Astrocyte of the cerebellum (primary cell): Measurements from ENCODE around the gene ZNF765.
A peak's percentile ranks its signal among the peaks of the same experiment; 100 is the strongest.
"Not testable (repeated sequence)": the region's sequence is repeated elsewhere in the genome, so short reads cannot be mapped to it uniquely, and the experiment has no call there.

ENCODE experiments used
- DNase-seq: peaks from one replicate; pipeline ENCODE4 v3.0.0-alpha.2; 2011; ENCODE audit warnings: low read depth
- H3K4me3 ChIP-seq: 2 replicates; pipeline ENCODE4 v1.5.1; 2011; ENCODE audit warnings: mild to moderate bottlenecking, low read depth, low read length, moderate library complexity
- CTCF ChIP-seq: IDR thresholded peaks from 2 replicates; pipeline ENCODE4 v1.5.1; 2012; ENCODE audit warnings: low read length, low read depth, moderate library complexity, mild to moderate bottlenecking; ENCODE audit errors: missing control alignments
- in situ Hi-C: cut with HindIII; loops from 2 replicates; pipeline ENCODE4 v1.10.0; 2017; ENCODE audit warnings: low sequenced_read_pairs

The ZNF765 gene

GRCh38 chr19:53394974-53395839 is at the start of gene ZNF765:
Gene ZNF765 (plus strand): TSS chr19:53395149. CDS start chr19:53398016, 2,867 bp downstream.
- peak within 1 kb of the TSS; percentile 63 for H3K4me3 ChIP-seq
- in situ Hi-C loops, result no loop called here
- DNase-seq, result peak; percentile 80
- peak; percentile 46 for TF ChIP-seq CTCF

GRCh38 chr19:53355739-53356138 is 39.2 kb upstream of the ZNF765 start:
- TF ChIP-seq CTCF, result no peak
- in situ Hi-C loops, result no loop called here
- no peak for DNase-seq
- no peak overlapping the region for H3K4me3 ChIP-seq

- H3K4me3 ChIP-seq, result no peak overlapping the region
- no peak for TF ChIP-seq CTCF
- no peak for DNase-seq
- in situ Hi-C loops, result no loop called here
These were observed 36.9 kb upstream of the ZNF765 start for GRCh38 chr19:53357821-53358581.

- in situ Hi-C loops, DNase-seq: not testable (repeated sequence)
These were observed 34.9 kb upstream of the ZNF765 start for GRCh38 chr19:53360056-53360455.

GRCh38 chr19:53365134-53365898 is 29.6 kb upstream of the ZNF765 start, which contains the start of gene ZNF525:
Gene ZNF525 (plus strand): TSS chr19:53365705. CDS start chr19:53372282, 6,577 bp downstream.
- peak; percentile 2 for TF ChIP-seq CTCF
- in situ Hi-C loops, result no loop called here
- peak; percentile 33 for DNase-seq
- H3K4me3 ChIP-seq, result peak within 1 kb of the TSS; percentile 66

More at GRCh38 chr19:53360056-53360455, 34.9 kb upstream of the ZNF765 start:
- H3K4me3 ChIP-seq, result not testable (repeated sequence)

- no peak for DNase-seq
- in situ Hi-C loops, result no loop called here
- no peak for TF ChIP-seq CTCF
- H3K4me3 ChIP-seq, result peak overlapping the region; percentile 66
These were observed 29.0 kb upstream of the ZNF765 start for GRCh38 chr19:53365899-53366493.
